ENCODE data around the gene EXOC7. TPM values are rescaled to one million over a fixed set of nuclear protein-coding genes. Genes with fewer than 3 reads are reported as not detected.
"Not testable (repeated sequence)": the region's sequence is repeated elsewhere in the genome, so short reads cannot be mapped to it uniquely, and the experiment has no call there.

EXOC7 gene
- total RNA-seq, 2 donors from 2014 or later: 88.0 to 95.0 TPM

- Histone ChIP-seq H3K4me1 (peaks cover 7% of the 10 kb centered on the region), H3K27ac (no peak overlapping the region), H3K4me3 (no peak overlapping the region), H3K9me3 (no peaks in the 10 kb centered on the region), H3K27me3 (peaks cover 31% of the 10 kb centered on the region), H3K36me3 (peaks cover 11% of the 10 kb centered on the region), H3K9ac (ENCODE audit: low read depth in 2 of 2, low read length in 2 of 2) (no peak overlapping the region)
- no peak for DNase-seq
- TF ChIP-seq, protein P1, sequence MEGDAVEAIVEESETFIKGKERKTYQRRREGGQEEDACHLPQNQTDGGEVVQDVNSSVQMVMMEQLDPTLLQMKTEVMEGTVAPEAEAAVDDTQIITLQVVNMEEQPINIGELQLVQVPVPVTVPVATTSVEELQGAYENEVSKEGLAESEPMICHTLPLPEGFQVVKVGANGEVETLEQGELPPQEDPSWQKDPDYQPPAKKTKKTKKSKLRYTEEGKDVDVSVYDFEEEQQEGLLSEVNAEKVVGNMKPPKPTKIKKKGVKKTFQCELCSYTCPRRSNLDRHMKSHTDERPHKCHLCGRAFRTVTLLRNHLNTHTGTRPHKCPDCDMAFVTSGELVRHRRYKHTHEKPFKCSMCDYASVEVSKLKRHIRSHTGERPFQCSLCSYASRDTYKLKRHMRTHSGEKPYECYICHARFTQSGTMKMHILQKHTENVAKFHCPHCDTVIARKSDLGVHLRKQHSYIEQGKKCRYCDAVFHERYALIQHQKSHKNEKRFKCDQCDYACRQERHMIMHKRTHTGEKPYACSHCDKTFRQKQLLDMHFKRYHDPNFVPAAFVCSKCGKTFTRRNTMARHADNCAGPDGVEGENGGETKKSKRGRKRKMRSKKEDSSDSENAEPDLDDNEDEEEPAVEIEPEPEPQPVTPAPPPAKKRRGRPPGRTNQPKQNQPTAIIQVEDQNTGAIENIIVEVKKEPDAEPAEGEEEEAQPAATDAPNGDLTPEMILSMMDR (IDR thresholded peaks at IDR 0.05): no peak
- intact Hi-C loops (cut with DNase I): no loop called here
Observed at GRCh38 chr17:76081295-76082210, 22.0 kb downstream of the EXOC7 start.

GRCh38 chr17:76080768-76081287 is 22.8 kb downstream of the EXOC7 start:
- no peak for DNase-seq
- Histone ChIP-seq H3K27me3 (peaks cover 38% of the 10 kb centered on the region), H3K9me3 (no peaks in the 10 kb centered on the region), H3K4me3 (no peak overlapping the region), H3K4me1 (peaks cover 12% of the 10 kb centered on the region), H3K9ac (ENCODE audit: low read depth in 2 of 2, low read length in 2 of 2) (no peak overlapping the region), H3K27ac (no peak overlapping the region), H3K36me3 (peaks cover 10% of the 10 kb centered on the region)
- intact Hi-C loops (cut with DNase I): no loop called here
- TF ChIP-seq, protein P1 (IDR thresholded peaks at IDR 0.05): no peak

GRCh38 chr17:76079956-76080767 is 23.4 kb downstream of the EXOC7 start:
- Histone ChIP-seq H3K9ac (ENCODE audit: low read depth in 2 of 2, low read length in 2 of 2) (peak overlapping the region in 1 of 2 donors; percentile 12), H3K27ac (no peak overlapping the region), H3K36me3 (peaks cover 3% of the 10 kb centered on the region), H3K27me3 (peaks cover 45% of the 10 kb centered on the region), H3K9me3 (no peaks in the 10 kb centered on the region), H3K4me1 (peaks cover 18% of the 10 kb centered on the region), H3K4me3 (no peak overlapping the region)
- TF ChIP-seq, protein P1 (IDR thresholded peaks at IDR 0.05): no peak
- intact Hi-C loops (cut with DNase I): loop anchor here (10.0 kb wide), 1 partner anchor 65 kb away; no protein-coding TSS in a partner anchor
- DNase-seq: no peak

DNA sequence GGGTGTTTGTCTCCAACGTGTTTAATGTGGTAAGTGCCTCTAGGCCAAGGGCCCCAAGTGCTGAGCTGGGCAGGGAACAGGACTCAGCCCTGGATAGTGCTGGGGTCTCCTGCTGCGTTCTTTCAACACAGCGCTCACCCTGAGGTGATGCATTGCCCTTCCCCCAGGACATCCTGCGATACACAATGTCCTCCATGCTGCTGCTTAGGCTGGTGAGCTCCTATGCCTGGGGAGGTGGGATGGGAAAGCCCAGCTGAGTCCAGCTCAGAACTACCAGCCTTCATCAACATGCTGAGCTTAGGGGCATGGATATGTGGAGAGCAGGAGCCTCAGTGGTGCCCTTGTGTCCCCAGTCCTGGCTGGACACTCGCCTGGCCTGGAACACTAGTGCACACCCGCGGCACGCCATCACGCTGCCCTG is 24.0 kb downstream of the EXOC7 start:
- intact Hi-C loops (cut with DNase I): loop anchor here (10.0 kb wide), 1 partner anchor 65 kb away; no protein-coding TSS in a partner anchor
- H3K36me3 ChIP-seq: no peaks in the 10 kb centered on the region
- peaks cover 51% of the 10 kb centered on the region for H3K27me3 ChIP-seq
- TF ChIP-seq, protein P1 (IDR thresholded peaks at IDR 0.05): no peak
- H3K4me1 ChIP-seq: peaks cover 24% of the 10 kb centered on the region
- H3K9me3 ChIP-seq: no peaks in the 10 kb centered on the region
- H3K4me3 ChIP-seq: no peak overlapping the region
- H3K27ac ChIP-seq: no peak overlapping the region
- H3K9ac ChIP-seq (ENCODE audit: low read depth in 2 of 2, low read length in 2 of 2): no peak overlapping the region
- DNase-seq: no peak

DNA sequence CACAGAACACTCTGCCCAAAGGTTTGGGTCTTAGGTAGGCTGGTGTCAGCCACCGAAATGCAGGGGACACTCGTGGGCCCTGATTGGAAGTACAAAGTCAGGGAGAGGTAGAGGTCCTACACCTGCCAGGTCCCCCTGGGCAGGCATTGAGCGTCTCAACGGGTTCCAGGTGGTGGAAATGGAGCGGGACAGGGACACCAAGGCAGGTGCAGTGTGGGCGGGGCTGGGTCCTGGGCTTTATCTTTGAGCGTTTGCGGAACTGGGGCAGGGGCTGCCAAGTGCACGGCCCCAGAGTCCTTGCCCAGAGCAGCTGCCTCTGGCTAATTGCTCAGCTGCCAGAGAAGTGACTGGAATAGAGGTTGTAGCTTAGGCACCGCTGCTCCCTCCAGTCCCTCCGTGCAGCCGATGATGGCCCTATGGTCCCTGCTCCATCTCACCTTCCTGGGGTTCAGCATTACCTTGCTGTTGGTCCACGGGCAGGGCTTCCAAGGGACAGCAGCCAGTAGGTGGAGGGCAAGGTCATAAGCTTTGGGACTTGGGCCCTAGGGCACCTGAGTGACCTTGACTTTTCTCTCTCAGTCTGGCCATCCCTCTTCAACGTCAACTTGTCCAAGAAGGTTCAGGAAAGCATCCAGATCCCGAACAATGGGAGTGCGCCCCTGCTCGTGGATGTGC is 24.6 kb downstream of the EXOC7 start, which contains the start of gene ZACN:
ZACN (plus strand) TSS at position 323 of the 675 bp plus-strand sequence; CDS start at position 406, 83 bp downstream.
- Histone ChIP-seq H3K4me1 (peaks cover 28% of the 10 kb centered on the region), H3K27me3 (peaks cover 57% of the 10 kb centered on the region), H3K9ac (ENCODE audit: low read depth in 2 of 2, low read length in 2 of 2) (no peak within 1 kb of the TSS), H3K9me3 (no peaks in the 10 kb centered on the region), H3K36me3 (no peaks in the 10 kb centered on the region), H3K4me3 (no peak within 1 kb of the TSS), H3K27ac (no peak within 1 kb of the TSS)
- intact Hi-C loops (cut with DNase I): loop anchor here (10.0 kb wide), 1 partner anchor 64 kb away; no protein-coding TSS in a partner anchor
- DNase-seq: no peak
- TF ChIP-seq, protein P1 (IDR thresholded peaks at IDR 0.05): no peak

DNA sequence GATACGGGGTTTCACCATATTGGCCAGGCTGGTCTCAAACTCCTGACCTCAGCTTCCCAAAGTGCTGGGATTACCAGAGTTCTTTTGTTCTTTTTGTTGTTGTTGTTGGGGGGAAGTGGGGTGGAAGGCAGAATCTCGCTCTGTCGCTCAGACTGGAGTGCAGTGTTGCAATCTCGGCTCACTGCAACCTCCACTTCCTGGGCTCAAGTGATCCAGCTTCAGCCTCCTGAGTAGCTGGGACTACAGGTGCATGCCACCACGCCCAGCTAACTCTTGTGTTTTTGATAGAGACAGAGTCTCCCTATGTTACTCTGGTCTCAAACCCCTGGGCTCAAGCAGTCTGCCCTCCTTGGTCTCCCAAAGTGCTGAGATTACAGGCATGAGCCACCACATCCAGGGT is 25.2 kb downstream of the EXOC7 start:
- H3K27ac ChIP-seq; H3K36me3 ChIP-seq; H3K9ac ChIP-seq (ENCODE audit: low read depth in 2 of 2, low read length in 2 of 2); DNase-seq; H3K9me3 ChIP-seq; H3K4me3 ChIP-seq: not testable (repeated sequence)
- Histone ChIP-seq H3K27me3 (peaks cover 63% of the 10 kb centered on the region), H3K4me1 (peaks cover 28% of the 10 kb centered on the region)
- intact Hi-C loops (cut with DNase I): loop anchor here (10.0 kb wide), 1 partner anchor 64 kb away; no protein-coding TSS in a partner anchor
